UCSD-AML1 (cell line): ENCODE measurements around the gene RETREG1.

Experiments
- DNase-seq: peaks from one replicate; lab custom pipeline; 2025; ENCODE audit not compliant: unreplicated experiment; lab: John Stamatoyannopoulos, UW

The RETREG1 gene

GRCh38 chr5:16585041-16585667 lies 31.6 kb downstream of the RETREG1 start:
- no peak for DNase-seq

- no peak for DNase-seq
These were observed 34.7 kb downstream of the RETREG1 start for GRCh38 chr5:16582081-16582480.

DNA sequence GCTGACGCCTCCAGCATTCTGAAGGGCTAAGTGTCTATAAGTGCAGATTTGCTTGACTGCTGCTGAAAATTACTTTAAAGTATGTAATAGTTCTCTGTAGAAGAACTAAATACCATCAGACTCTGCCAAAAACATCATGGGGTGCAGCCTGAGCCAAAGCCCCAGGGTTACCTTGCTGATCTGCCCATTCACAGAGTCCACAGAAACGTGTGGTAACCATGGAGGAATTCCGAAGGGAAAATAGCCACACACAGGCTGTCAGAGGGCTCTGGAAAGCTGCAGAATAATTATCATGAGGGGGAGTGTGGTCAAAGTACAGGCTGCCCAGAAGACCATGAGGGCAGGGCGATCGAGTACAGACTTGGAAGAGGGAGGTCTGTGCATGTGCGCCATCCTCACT lies 36.4 kb downstream of the RETREG1 start:
- DNase-seq, result no peak

- DNase-seq, result no peak
These were observed 37.5 kb downstream of the RETREG1 start for GRCh38 chr5:16579142-16579847.

- no peak for DNase-seq
These were observed 38.3 kb downstream of the RETREG1 start for GRCh38 chr5:16578474-16578883.

GRCh38 chr5:16577677-16578076 lies 39.1 kb downstream of the RETREG1 start:
- no peak for DNase-seq

DNA sequence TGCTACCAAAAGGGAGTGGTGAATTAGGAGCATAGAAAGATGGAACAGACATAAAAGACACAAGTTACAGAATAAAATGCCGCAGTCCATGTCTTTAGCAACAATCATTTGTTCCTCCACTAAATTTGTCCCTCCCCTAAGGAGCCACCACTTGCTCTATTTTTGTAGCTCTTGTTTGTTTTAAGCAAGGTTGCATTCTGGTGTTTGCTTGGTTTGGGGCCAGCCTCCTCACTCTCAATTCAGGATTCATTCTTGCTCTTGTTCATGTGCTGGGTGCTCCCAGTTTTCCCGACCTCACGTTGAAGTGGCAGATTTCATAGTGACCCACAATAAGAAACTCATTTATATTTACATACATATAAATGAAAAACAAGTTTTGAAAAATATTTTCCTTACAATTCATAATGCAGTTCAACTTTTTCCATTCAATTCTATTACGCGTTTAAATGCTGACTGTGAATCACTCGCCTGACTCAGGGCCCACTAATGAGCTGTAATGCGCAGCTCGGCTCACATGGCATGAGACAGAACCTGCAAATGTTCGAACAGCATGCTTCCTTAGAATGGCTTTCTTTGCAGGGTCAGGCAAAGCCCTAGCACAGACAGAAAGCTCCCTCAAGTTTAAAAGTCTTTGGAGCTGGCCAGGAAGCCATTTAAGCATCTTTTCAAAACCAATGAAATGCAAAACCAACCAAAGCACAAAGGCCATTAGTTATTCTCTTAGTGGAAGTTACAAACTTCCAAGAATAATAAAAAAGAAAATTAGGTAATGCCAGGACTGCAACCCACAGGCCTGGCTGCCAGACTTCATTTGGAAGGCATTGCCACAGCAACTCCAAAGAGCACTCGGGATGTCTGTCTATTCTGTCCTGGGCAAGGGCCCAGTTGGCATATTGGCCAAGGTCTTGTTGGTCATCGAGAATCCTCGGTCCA lies 41.7 kb downstream of the RETREG1 start:
- no peak for DNase-seq

- DNase-seq, result no peak
These were observed 43.4 kb downstream of the RETREG1 start for GRCh38 chr5:16573401-16573800.

- DNase-seq, result no peak
These were observed 44.3 kb downstream of the RETREG1 start for GRCh38 chr5:16572289-16573015.

- no peak for DNase-seq
These were observed 45.8 kb downstream of the RETREG1 start for GRCh38 chr5:16571016-16571415.

DNA sequence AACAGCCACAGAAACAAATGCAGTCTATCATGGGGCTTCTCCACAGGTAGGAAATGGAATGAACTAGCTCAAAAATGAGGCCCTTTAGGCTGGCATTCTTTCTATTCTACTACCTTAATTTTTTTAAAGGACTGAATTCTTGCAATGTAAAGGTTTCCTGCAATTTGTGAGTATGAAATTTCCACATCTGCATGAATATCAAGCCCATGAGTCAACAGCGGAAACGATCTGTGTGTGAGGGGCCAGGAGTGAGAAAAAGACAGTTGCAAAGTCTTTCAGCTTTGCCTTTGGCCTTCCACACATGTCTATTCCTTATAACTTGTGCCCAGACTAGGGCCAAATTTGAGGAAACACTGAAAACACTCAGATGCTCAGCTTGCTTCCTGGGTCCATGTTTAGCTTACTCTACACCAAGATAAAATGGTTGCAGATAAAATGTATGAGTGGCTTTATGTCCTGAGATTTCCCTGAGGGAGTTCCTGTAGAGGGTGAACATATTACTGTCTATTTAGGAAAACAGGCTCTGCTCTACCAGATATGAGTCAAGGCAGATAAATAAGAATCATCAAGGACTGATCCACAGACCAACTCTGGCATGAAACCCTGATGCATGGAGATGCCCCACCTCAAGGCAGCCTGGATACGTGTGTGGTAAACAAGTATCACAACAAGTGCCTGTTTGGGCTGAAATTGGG lies 46.5 kb downstream of the RETREG1 start:
- DNase-seq, result no peak

DNA sequence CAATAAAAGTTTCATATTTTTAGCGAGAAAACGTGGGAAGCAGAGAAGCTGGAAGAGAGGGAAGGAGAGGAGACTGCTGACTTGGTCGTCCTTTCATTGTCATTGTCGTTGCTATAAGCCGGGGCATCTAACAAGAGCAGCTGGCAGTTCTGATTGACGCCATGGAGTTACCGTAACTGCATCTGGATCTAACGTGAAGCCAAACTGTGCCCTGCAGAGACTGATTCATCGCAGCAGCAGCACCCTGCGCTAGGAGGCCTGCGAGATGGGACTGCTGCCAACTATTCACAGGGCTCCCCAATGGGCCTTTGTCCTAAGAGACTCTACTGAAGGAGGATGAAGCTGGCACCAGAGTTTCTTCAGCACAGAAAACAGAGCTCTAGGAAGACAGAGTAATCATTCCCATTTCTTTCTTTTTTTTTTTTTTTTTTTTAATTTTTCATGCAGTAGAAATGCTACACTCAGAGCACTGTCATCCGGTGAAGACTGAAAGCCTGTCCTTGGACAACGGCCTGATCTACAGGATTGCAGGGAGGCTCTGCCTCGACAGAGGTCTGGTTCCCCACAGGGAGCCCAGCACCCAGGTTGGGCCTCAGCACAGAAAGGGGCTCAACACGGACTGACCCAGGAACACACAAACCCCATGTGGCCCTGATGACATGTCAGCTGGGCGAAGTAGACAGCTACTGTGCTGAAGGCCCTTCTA lies 47.8 kb downstream of the RETREG1 start:
- DNase-seq, result no peak

DNA sequence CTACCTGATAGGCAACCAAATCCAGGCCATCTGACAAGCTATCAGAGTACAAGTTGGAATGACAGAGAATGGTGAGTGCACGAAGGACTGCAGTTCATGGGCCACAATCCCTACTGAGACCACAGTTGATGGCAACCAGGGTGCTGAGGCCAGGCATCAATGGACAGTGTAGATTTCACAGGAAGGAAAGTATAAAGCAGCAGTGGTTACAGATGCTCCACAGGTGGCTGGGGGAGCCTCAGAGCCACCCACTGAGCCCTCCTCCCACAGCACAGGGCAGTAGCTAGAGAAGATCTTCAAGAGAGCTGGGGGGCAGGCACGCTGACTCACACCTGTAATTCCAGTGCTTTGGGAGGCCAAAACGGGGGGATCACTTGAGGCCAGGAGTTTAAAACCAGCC lies 49.4 kb downstream of the RETREG1 start:
- DNase-seq, result no peak

GRCh38 chr5:16565118-16565517 lies 51.7 kb downstream of the RETREG1 start:
- DNase-seq, result no peak

GRCh38 chr5:16564248-16564867 lies 52.4 kb downstream of the RETREG1 start:
- DNase-seq, result no peak

DNA sequence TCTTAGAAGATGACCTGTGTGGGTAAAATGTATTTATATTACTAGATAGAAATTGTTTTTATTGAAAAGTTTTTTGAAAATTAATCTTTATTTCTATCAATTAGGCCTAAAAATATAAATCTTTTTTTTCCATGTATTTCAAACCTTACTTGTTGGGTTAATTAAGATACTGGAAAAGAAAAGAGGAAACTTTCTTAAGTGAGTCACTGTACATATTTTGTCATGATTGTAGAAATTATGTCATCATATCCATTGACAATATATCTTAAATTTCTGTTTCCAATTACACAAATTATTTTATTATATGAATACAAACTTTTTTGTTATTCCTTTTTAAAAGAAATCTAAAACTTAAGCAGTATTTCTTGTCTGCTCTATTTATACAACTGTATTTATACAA lies 53.1 kb downstream of the RETREG1 start:
- DNase-seq, result no peak

DNA sequence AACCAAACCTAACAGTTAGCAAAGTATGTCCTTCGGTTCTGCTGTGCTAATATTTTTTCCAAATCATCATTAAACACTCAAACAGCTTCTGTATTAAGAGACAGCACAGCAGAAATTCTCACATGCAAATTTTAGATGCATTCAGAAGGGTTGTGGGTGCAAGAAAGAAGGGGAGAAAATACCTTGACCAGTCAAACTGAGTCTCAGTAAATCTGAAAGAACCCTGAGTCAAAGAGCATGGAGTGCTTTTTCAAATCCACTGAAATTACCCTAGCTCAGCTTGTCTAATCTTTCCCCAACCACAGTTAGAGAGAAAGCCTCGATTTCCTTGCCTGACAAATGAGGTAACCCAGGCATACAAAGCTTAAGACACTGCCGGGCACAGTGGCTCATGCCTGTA lies 55.1 kb downstream of the RETREG1 start:
- DNase-seq, result no peak

DNA sequence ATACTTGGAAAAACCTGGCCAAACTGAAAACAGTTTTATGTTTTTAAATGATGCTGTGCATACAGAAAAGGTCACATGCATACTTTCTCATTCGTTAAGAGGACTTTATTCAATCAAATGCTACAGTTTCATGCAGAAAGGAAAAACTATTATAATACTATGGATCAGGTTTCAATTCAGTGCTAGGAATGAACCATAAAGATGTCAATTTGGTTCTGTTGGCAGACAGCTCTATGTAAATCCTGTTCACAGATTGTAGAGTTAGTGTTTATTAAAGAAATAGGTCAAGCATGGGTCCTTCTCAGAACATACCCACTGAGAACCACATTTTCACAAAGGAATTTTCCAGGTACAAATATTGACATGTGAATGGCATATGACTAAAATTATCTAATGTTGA lies 57.1 kb downstream of the RETREG1 start:
- no peak for DNase-seq

DNA sequence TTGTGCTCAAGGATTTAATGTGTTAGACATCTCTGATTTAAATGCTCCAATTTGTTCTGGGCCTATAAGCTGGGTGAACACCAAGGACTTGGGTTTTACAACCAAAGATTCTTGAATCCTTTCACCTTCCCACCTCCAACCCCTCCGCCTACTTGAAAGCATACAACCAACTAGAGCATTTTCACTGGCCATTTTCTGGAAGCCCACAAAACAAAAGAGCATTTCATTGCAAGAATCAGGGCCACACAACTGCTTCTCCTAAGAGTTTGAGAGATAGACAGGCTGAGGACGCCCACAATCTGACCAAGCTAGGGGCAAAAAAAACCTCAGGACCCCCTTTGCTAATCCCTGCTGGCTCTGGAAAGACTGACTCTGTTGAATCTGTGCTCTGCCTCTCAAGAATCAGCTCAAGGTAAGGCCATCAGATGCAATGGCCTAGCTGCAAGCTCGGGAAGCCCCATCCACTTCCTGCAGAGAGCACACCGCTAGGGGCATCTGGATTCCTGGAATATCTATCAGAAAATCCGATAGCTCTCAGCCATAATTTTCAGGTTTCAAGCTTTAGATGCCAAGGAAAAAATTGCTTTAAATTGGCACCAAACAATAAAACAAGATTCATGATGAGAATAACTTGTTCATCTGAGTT lies 57.7 kb downstream of the RETREG1 start:
- DNase-seq, result no peak
